ENCODE results near the gene ZEB2. TPM values are rescaled to one million over a fixed set of nuclear protein-coding genes. Genes with fewer than 3 reads are reported as not detected.

Gene ZEB2
- total RNA-seq, 1 donor from 2014 or later: 106 TPM

GRCh38 chr2:144445196-144445595 is 74.7 kb downstream of the ZEB2 start:
- peaks cover 60% of the 10 kb centered on the region for H3K4me1 ChIP-seq
- H4K20me1 ChIP-seq (ENCODE audit: low read depth): peaks cover 64% of the 10 kb centered on the region
- H2AFZ ChIP-seq (replicated peaks): no peak overlapping the region
- no peak for TF ChIP-seq EZH2phosphoT487 (IDR thresholded peaks at IDR 0.05)
- no peak for TF ChIP-seq CTCF (IDR thresholded peaks at IDR 0.05)
- no peak for TF ChIP-seq EZH2 (IDR thresholded peaks at IDR 0.05)
- no peaks in the 10 kb centered on the region for H3K27me3 ChIP-seq
- peaks cover 98% of the 10 kb centered on the region for H3K79me2 ChIP-seq (ENCODE audit: low read depth)
- no peak overlapping the region for H3K9ac ChIP-seq
- H3K4me3 ChIP-seq: no peak overlapping the region
- H3F3A ChIP-seq (ENCODE audit: low read depth): peaks cover 39% of the 10 kb centered on the region
- Mint-ChIP-seq H3K4me1 (peaks cover 69% of the 10 kb centered on the region), H3K27me3 (ENCODE audit: insufficient read depth, low read depth) (peaks cover 2% of the 10 kb centered on the region), H3K4me3 (no peak overlapping the region), H3K9me3 (peaks cover 7% of the 10 kb centered on the region), H3K36me3 (peaks cover 17% of the 10 kb centered on the region), H3K27ac (peak overlapping the region; percentile 4)
- H3K27ac ChIP-seq: peak overlapping the region; percentile 32
- DNase-seq (ENCODE audit: low spot score): no peak
- H3K36me3 ChIP-seq: no peaks in the 10 kb centered on the region
- peak overlapping the region; percentile 19 for H3K4me2 ChIP-seq
- H3K9me3 ChIP-seq (ENCODE audit: low read depth): no peaks in the 10 kb centered on the region

DNA sequence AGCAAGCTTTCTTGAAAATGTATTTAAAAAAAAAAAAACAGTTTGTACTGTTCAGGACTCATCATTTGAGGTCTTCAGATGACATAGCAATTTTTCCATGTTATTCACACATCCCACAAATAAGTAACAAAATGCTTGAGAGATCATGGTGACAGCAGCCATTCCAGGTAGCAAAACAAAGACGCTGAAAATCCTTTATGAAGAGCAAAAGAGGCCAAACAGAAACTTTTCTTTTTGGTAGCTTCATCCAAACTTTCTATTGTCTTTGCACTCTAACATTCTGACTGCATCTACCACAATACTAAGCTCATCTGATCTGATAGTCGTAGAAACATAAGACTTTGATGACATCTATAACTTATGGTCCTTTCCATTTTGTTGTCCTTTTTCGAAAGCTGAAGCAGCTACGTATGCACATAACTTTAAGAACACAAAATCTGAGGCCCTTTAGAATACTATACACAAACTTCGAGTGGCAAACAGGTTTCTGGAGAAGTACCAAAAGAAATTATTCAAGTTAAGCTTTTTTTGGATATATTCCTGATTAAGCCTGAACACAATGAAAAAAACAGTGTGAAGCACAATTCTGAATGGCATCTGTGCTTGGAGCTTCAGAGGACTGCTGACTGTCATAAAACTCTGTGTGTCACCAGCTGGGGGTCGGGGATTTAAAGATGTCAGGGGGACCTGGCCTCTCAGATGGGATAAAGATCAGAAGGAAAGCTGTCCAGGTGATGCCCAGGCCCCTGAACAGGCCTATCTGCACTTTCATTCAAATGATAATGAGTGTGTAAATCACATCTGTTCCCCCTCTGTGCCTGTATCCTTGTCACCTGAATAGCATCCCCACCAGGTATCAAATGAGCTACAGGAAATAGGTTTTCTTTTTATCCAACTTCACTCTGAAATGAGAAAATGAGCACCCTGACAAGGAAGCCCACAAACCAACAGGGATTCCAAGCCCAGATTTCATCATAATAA is 75.8 kb downstream of the ZEB2 start:
- Histone ChIP-seq H3K27ac (peak overlapping the region; percentile 39), H3K4me1 (peaks cover 65% of the 10 kb centered on the region), H3F3A (ENCODE audit: low read depth) (peaks cover 40% of the 10 kb centered on the region), H3K4me2 (peak overlapping the region; percentile 38), H3K9me3 (ENCODE audit: low read depth) (no peaks in the 10 kb centered on the region), H3K27me3 (no peaks in the 10 kb centered on the region), H4K20me1 (ENCODE audit: low read depth) (peaks cover 64% of the 10 kb centered on the region), H3K9ac (no peak overlapping the region), H3K36me3 (no peaks in the 10 kb centered on the region), H3K79me2 (ENCODE audit: low read depth) (peaks cover 98% of the 10 kb centered on the region), H2AFZ (replicated peaks) (no peak overlapping the region), H3K4me3 (no peak overlapping the region)
- Mint-ChIP-seq H3K9me3 (peaks cover 7% of the 10 kb centered on the region), H3K27ac (peak overlapping the region; percentile 78), H3K4me3 (no peak overlapping the region), H3K4me1 (peaks cover 74% of the 10 kb centered on the region), H3K27me3 (ENCODE audit: insufficient read depth, low read depth) (peaks cover 2% of the 10 kb centered on the region), H3K36me3 (peaks cover 15% of the 10 kb centered on the region)
- peak; percentile 41 for DNase-seq (ENCODE audit: low spot score)
- no peak for TF ChIP-seq EZH2phosphoT487 (IDR thresholded peaks at IDR 0.05)

DNA sequence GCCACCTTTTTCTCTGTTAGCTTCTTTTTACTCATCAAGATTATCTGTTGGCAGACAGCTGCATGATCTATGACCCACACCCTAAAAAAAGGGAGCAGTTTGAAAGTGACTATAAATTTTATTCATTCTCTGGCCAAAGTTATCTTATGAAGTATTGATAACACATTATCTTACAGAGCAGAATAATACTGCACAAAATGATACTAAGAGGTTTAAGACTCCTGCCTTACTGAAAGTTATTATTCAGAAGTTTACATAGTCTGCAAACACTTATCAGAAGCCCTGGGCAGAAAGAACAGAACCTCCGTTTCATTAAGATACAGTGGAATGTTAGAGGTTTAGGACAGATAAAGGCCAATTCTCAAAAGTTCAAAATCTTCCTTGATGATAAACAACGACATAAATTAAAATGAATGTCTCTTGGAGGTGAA is 78.2 kb downstream of the ZEB2 start:
- peaks cover 74% of the 10 kb centered on the region for H3K4me1 Mint-ChIP-seq
- H3K79me2 ChIP-seq (ENCODE audit: low read depth): peaks cover 98% of the 10 kb centered on the region
- H3K4me1 ChIP-seq: peaks cover 74% of the 10 kb centered on the region

More for the DNA sequence above, 78.2 kb downstream of the ZEB2 start:
- H3K4me3 Mint-ChIP-seq: no peak overlapping the region
- DNase-seq (ENCODE audit: low spot score): no peak
- H3K36me3 ChIP-seq: no peaks in the 10 kb centered on the region
- peak overlapping the region; percentile 2 for H3K4me2 ChIP-seq
- H3K27me3 ChIP-seq: no peaks in the 10 kb centered on the region
- H3K4me3 ChIP-seq: no peak overlapping the region
- no peak for TF ChIP-seq CTCF (IDR thresholded peaks at IDR 0.05)
- no peak for TF ChIP-seq EZH2 (IDR thresholded peaks at IDR 0.05)
- TF ChIP-seq EZH2phosphoT487 (IDR thresholded peaks at IDR 0.05): no peak
- H4K20me1 ChIP-seq (ENCODE audit: low read depth): peaks cover 64% of the 10 kb centered on the region
- no peaks in the 10 kb centered on the region for H3K27me3 Mint-ChIP-seq (ENCODE audit: insufficient read depth, low read depth)
- H3K9me3 Mint-ChIP-seq: peaks cover 2% of the 10 kb centered on the region
- H3K27ac ChIP-seq: no peak overlapping the region
- H3F3A ChIP-seq (ENCODE audit: low read depth): peaks cover 47% of the 10 kb centered on the region
- no peaks in the 10 kb centered on the region for H3K9me3 ChIP-seq (ENCODE audit: low read depth)
- no peak overlapping the region for H3K9ac ChIP-seq
- H3K27ac Mint-ChIP-seq: no peak overlapping the region
- H3K36me3 Mint-ChIP-seq: peaks cover 17% of the 10 kb centered on the region
- no peak overlapping the region for H2AFZ ChIP-seq (replicated peaks)
